Mammary epithelial cell (primary cell): ENCODE results near the gene STAT3.

Experiments used
- EZH2 ChIP-seq: IDR thresholded peaks from 2 replicates; pipeline ENCODE4 v1.6.1; 2012; ENCODE audit warnings: low read length, inconsistent platforms, borderline replicate concordance
- TF ChIP-seq, protein P1 (sequence below), 2 donors: IDR thresholded peaks in 1 of 2; conservative IDR thresholded peaks in 1 of 2; 2 replicates each; pipeline ENCODE4 v1.5.1; 2011 to 2012; ENCODE audit warnings: inconsistent platforms in 2 of 2, low read length in 2 of 2, mild to moderate bottlenecking in 2 of 2, control low read depth in 1 of 2, low read depth in 1 of 2; ENCODE audit not compliant: insufficient read depth in 1 of 2; ENCODE audit errors: extremely low read depth in 1 of 2

DNA sequence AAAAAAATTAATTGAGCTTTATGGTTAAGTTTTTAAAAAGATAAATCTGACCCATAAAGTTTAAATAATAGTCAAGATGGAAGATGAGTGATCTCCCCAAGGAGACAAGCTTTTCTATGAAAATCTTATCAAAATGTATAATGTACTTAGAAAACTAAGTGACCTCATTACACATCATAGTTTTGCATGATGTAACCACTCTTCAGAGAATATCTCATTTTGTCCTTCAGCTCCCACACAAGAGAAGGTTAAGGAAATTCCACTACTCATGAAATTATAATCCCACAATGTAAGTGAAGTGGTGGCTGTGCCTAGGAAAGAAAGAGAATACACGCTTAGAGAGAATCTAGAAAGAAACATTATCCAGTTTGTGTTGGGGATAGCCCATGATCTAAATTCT is 14.3 kb downstream of the STAT3 start:
- TF ChIP-seq, protein P1, sequence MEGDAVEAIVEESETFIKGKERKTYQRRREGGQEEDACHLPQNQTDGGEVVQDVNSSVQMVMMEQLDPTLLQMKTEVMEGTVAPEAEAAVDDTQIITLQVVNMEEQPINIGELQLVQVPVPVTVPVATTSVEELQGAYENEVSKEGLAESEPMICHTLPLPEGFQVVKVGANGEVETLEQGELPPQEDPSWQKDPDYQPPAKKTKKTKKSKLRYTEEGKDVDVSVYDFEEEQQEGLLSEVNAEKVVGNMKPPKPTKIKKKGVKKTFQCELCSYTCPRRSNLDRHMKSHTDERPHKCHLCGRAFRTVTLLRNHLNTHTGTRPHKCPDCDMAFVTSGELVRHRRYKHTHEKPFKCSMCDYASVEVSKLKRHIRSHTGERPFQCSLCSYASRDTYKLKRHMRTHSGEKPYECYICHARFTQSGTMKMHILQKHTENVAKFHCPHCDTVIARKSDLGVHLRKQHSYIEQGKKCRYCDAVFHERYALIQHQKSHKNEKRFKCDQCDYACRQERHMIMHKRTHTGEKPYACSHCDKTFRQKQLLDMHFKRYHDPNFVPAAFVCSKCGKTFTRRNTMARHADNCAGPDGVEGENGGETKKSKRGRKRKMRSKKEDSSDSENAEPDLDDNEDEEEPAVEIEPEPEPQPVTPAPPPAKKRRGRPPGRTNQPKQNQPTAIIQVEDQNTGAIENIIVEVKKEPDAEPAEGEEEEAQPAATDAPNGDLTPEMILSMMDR (conservative IDR thresholded peaks at IDR 0.05 in 1 of 2, IDR thresholded peaks at IDR 0.05 in 1 of 2; ENCODE audit: extremely low read depth in 1 of 2, insufficient read depth in 1 of 2, low read depth in 1 of 2, low read length in 2 of 2): no peak
- TF ChIP-seq EZH2: no peak
